ENCODE results near the gene LYRM1. TPM values are rescaled to one million over a fixed set of nuclear protein-coding genes. Genes with fewer than 3 reads are reported as not detected.

LYRM1 gene
- polyA plus RNA-seq, 2 donors = 15.8 to 15.9 TPM

DNA sequence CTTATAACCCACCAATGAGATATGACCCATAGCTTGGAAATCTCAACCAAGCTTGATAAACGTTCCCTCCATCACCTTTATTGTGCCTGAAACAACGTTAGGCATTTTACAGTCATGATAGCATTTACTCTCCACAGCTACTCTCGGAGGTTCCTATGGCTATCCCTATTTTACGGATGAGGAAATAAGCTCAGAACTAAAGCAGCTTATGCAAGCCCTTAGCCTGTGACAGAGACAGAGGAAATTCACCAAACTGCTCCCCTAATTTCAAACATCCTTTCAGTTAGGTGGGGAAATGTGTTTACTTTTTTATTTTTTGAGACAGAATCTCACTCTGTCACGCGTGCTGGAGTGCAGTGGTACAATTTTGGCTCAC lies 19.1 kb upstream of the LYRM1 start:
- Histone ChIP-seq H3K27ac (ENCODE audit: low read depth in 2 of 2, low read length in 1 of 2) (no peak overlapping the region), H3K36me3 (ENCODE audit: control insufficient read depth in 2 of 2, insufficient read depth in 2 of 2, low read length in 1 of 2) (no peaks in the 10 kb centered on the region), H3K9me3 (ENCODE audit: control insufficient read depth in 2 of 2, insufficient read depth in 1 of 2, low read depth in 1 of 2, low read length in 1 of 2) (no peaks in the 10 kb centered on the region), H3K4me1 (ENCODE audit: control insufficient read depth in 2 of 2, insufficient read depth in 2 of 2, low read length in 1 of 2) (peaks cover 0 to 2% of the 10 kb centered on the region in 2 donors), H3K27me3 (ENCODE audit: control insufficient read depth in 1 of 2, insufficient read depth in 2 of 2, low read length in 2 of 2) (no peaks in the 10 kb centered on the region), H3K4me3 (ENCODE audit: low read depth in 1 of 2, low read length in 2 of 2) (no peak overlapping the region)
- WGBS, 2 donors = 83 to 88% methylated on average over 6 of the region's 6 CpGs

DNA sequence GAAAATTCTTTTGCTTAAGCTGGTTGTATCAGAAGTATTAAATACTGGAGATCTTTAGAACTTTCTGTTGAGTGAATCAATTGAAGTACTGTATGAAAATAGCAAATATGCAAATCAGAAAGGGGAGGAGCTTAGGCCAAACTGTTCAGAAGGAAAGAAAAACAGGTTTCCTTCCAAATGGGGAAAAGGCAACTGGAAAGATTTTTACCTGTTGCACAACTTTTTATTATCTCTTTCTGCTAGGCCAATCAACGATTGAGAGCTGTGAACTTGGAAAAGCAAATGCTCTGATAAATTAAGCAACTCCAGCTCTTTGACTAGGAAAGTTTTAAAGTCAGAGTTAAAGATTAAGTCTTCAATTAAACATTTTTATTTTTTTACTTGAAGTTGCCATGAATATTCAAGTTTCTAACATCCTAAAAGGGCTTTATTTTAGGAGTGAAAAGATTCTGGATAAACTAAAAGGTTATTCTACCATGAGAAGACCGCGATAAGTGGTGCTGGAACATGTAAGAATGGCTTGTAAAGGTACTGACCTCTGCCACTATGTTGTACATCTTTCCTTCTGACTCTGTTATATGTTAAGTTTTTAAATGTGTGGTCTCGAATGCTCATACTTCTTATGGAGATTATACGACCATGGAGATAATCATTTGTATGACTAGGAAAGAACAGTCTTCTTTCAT lies 16.9 kb upstream of the LYRM1 start:
- Histone ChIP-seq H3K27ac (ENCODE audit: low read depth in 2 of 2, low read length in 1 of 2) (no peak overlapping the region), H3K27me3 (ENCODE audit: control insufficient read depth in 1 of 2, insufficient read depth in 2 of 2, low read length in 2 of 2) (no peaks in the 10 kb centered on the region), H3K4me1 (ENCODE audit: control insufficient read depth in 2 of 2, insufficient read depth in 2 of 2, low read length in 1 of 2) (peaks cover 0 to 2% of the 10 kb centered on the region in 2 donors), H3K36me3 (ENCODE audit: control insufficient read depth in 2 of 2, insufficient read depth in 2 of 2, low read length in 1 of 2) (peaks cover 0 to 6% of the 10 kb centered on the region in 2 donors), H3K9me3 (ENCODE audit: control insufficient read depth in 2 of 2, insufficient read depth in 1 of 2, low read depth in 1 of 2, low read length in 1 of 2) (no peaks in the 10 kb centered on the region), H3K4me3 (ENCODE audit: low read depth in 1 of 2, low read length in 2 of 2) (no peak overlapping the region)
- WGBS, 2 donors = 60 to 71% methylated on average over 5 of the region's 5 CpGs

DNA sequence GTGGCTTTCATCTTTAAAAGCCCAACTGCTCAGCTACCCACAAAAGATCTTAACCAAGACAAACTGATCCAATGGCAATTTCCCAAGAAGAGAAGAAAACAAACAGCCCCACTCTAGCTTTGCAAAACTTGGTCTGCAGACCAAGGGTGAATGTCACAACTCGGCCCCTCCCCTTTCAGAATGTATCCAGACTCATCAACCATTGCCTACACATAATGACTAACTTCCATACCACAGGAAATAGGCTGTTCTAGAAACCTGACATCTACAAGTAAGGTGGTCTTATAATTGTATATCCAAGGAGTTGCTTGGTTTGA lies 16.4 kb upstream of the LYRM1 start:
- WGBS, 2 donors = 67 to 68% methylated on average over 1 of the region's 1 CpG
- H3K9me3 ChIP-seq (ENCODE audit: control insufficient read depth in 2 of 2, insufficient read depth in 1 of 2, low read depth in 1 of 2, low read length in 1 of 2) = no peaks in the 10 kb centered on the region
- no peak overlapping the region for H3K27ac ChIP-seq (ENCODE audit: low read depth in 2 of 2, low read length in 1 of 2)
- no peaks in the 10 kb centered on the region for H3K4me1 ChIP-seq (ENCODE audit: control insufficient read depth in 2 of 2, insufficient read depth in 2 of 2, low read length in 1 of 2)
- no peak overlapping the region for H3K4me3 ChIP-seq (ENCODE audit: low read depth in 1 of 2, low read length in 2 of 2)
- H3K36me3 ChIP-seq (ENCODE audit: control insufficient read depth in 2 of 2, insufficient read depth in 2 of 2, low read length in 1 of 2) = peaks cover 0 to 6% of the 10 kb centered on the region in 2 donors
- H3K27me3 ChIP-seq (ENCODE audit: control insufficient read depth in 1 of 2, insufficient read depth in 2 of 2, low read length in 2 of 2) = no peaks in the 10 kb centered on the region

DNA sequence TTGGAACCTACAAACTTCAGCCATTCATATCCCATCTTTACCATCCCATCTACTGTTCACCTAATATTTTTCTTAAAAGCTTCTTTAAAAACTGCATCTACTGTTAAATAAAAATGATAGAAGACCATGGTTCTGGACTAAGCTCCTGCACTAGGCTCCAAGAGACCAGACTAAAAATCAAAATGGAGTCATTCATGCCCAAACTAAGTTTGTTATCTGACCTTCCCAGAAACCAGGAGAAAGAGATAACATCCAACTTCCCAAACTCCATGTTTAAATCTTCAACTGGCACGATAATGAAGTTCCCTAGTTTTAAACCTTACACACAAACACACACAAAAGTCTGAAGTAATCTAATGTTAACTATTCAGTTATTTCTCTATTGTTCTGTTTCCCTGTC lies 14.3 kb upstream of the LYRM1 start:
- WGBS, 2 donors = 0 to 29% methylated on average over 1 of the region's 1 CpG
- peaks cover under 1 to 6% of the 10 kb centered on the region in 2 donors for H3K36me3 ChIP-seq (ENCODE audit: control insufficient read depth in 2 of 2, insufficient read depth in 2 of 2, low read length in 1 of 2)
- H3K4me1 ChIP-seq (ENCODE audit: control insufficient read depth in 2 of 2, insufficient read depth in 2 of 2, low read length in 1 of 2) = no peaks in the 10 kb centered on the region
- H3K4me3 ChIP-seq (ENCODE audit: low read depth in 1 of 2, low read length in 2 of 2) = no peak overlapping the region
- H3K27ac ChIP-seq (ENCODE audit: low read depth in 2 of 2, low read length in 1 of 2) = no peak overlapping the region
- H3K27me3 ChIP-seq (ENCODE audit: control insufficient read depth in 1 of 2, insufficient read depth in 2 of 2, low read length in 2 of 2) = no peaks in the 10 kb centered on the region
- no peaks in the 10 kb centered on the region for H3K9me3 ChIP-seq (ENCODE audit: control insufficient read depth in 2 of 2, insufficient read depth in 1 of 2, low read depth in 1 of 2, low read length in 1 of 2)

DNA sequence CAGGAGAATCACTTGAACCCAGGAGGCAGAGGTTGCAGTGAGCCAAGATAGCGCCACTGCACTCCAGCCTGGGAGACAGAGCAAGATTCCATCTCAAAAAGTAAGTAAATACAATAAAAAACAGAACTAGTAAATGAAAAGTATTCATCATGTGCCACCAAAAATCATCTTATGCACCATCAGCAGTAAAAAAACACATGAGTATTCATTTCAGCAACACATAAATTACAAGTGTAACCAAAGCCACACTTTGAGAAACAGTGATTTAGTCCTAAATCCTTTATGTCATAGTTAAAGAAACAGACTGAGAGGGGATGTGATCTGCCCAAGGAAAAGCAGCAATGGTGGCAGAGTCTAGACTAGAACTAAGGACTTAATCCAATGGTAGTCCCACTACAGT lies 13.4 kb upstream of the LYRM1 start:
- 87 to 97% methylated on average over 1 of the region's 1 CpG for WGBS, 2 donors
- peaks cover 6% of the 10 kb centered on the region in 2 donors for H3K36me3 ChIP-seq (ENCODE audit: control insufficient read depth in 2 of 2, insufficient read depth in 2 of 2, low read length in 1 of 2)
- H3K4me1 ChIP-seq (ENCODE audit: control insufficient read depth in 2 of 2, insufficient read depth in 2 of 2, low read length in 1 of 2) = no peaks in the 10 kb centered on the region
- no peaks in the 10 kb centered on the region for H3K27me3 ChIP-seq (ENCODE audit: control insufficient read depth in 1 of 2, insufficient read depth in 2 of 2, low read length in 2 of 2)
- no peak overlapping the region for H3K27ac ChIP-seq (ENCODE audit: low read depth in 2 of 2, low read length in 1 of 2)
- no peaks in the 10 kb centered on the region for H3K9me3 ChIP-seq (ENCODE audit: control insufficient read depth in 2 of 2, insufficient read depth in 1 of 2, low read depth in 1 of 2, low read length in 1 of 2)
- no peak overlapping the region for H3K4me3 ChIP-seq (ENCODE audit: low read depth in 1 of 2, low read length in 2 of 2)

DNA sequence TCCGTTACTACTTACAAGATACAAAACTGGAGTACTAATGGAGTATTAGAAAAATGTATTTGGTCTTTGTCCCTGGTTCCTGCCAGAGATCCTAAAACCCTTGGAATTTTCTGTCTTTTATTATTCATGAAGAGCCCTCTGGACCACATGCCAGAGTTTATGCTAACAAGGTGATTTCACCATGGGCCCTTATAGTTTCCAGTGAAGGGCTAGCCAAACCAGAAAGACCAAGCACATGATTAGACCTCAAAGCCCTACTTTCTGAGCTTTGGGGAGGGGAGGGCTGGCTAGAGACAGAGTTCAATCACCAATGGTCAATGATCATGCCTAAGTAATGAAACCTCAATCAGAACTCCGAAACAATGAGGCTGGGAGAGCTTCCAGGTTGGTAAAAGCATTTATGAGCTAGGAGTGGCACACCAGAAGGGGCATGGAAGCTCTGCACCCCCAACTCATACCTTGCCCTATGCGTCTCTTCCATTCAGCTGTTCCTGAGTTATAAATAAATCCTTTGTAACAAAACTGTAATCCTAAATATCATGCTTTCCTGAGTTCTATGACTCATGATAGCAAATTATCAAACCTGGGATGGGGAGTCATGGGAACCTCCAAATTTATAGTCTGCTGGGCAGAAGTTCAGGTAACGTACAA lies 10.8 kb upstream of the LYRM1 start:
- Histone ChIP-seq H3K36me3 (ENCODE audit: control insufficient read depth in 2 of 2, insufficient read depth in 2 of 2, low read length in 1 of 2) (peaks cover 6% of the 10 kb centered on the region in 2 donors), H3K4me3 (ENCODE audit: low read depth in 1 of 2, low read length in 2 of 2) (no peak overlapping the region), H3K27me3 (ENCODE audit: control insufficient read depth in 1 of 2, insufficient read depth in 2 of 2, low read length in 2 of 2) (no peaks in the 10 kb centered on the region), H3K9me3 (ENCODE audit: control insufficient read depth in 2 of 2, insufficient read depth in 1 of 2, low read depth in 1 of 2, low read length in 1 of 2) (no peaks in the 10 kb centered on the region), H3K4me1 (ENCODE audit: control insufficient read depth in 2 of 2, insufficient read depth in 2 of 2, low read length in 1 of 2) (no peaks in the 10 kb centered on the region), H3K27ac (ENCODE audit: low read depth in 2 of 2, low read length in 1 of 2) (no peak overlapping the region)
- WGBS, 2 donors = 82 to 83% methylated on average over 4 of the region's 4 CpGs

DNA sequence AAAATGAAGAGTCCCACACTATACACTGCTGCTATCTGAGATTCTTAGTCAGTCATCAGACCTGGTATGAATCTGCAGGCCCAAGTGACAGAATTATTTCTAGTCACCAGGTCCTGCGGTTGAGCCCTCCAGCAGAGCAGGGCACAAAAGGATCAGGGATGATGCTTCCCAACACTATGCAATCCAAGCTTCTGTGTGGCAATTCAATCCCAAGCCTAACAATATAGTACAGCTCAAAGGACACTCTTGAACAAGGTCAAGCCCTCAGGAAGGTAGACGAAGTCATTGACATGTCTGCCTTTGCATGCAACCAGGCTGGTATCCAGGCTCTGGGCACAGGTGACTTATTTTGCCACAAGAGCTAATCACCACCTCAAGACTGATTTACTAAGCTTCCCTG lies 6.2 kb upstream of the LYRM1 start:
- 90 to 91% methylated on average over 2 of the region's 2 CpGs for WGBS, 2 donors

DNA sequence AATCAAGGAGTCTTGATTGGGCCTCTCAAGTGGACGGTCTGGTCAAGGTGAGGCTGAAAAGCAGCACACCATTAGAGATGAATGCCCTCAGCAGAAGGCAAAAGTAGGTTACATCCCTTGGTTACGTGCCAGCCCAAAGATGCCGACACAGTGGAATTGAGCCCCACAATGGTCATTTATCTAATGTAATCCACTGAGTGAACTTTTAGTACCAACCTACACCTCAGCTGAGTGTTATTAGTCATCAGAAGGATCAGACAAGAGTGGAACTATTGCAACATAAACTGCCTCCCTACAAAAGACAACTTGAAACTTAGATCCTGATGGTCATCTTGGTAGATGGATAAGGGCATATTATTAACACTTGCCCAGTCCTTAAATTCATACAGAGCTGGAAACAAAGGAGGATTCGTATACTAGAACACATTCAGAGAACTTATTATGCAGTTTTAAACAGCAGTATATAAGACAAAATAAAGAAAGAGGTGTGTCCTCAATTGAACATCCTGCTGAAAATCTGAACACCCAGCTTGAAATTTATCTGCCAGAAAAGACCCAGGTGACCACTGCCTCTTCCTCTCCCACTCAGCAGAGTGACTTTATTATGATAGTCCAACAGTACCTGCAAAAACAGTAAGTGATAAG lies 3.2 kb upstream of the LYRM1 start:
- peaks cover 0 to 4% of the 10 kb centered on the region in 2 donors for H3K4me1 ChIP-seq (ENCODE audit: control insufficient read depth in 2 of 2, insufficient read depth in 2 of 2, low read length in 1 of 2)
- H3K27me3 ChIP-seq (ENCODE audit: control insufficient read depth in 1 of 2, insufficient read depth in 2 of 2, low read length in 2 of 2) = no peaks in the 10 kb centered on the region
- no peaks in the 10 kb centered on the region for H3K36me3 ChIP-seq (ENCODE audit: control insufficient read depth in 2 of 2, insufficient read depth in 2 of 2, low read length in 1 of 2)
- 72 to 78% methylated on average over 4 of the region's 4 CpGs for WGBS, 2 donors
- peak overlapping the region; percentile 32 to 61 for H3K27ac ChIP-seq (ENCODE audit: low read depth in 2 of 2, low read length in 1 of 2)
- peak overlapping the region; percentile 8 to 55 for H3K4me3 ChIP-seq (ENCODE audit: low read depth in 1 of 2, low read length in 2 of 2)
- H3K9me3 ChIP-seq (ENCODE audit: control insufficient read depth in 2 of 2, insufficient read depth in 1 of 2, low read depth in 1 of 2, low read length in 1 of 2) = no peaks in the 10 kb centered on the region

More for the DNA sequence above, 6.2 kb upstream of the LYRM1 start:
- peaks cover 0 to 4% of the 10 kb centered on the region in 2 donors for H3K4me1 ChIP-seq (ENCODE audit: control insufficient read depth in 2 of 2, insufficient read depth in 2 of 2, low read length in 1 of 2)
- H3K27me3 ChIP-seq (ENCODE audit: control insufficient read depth in 1 of 2, insufficient read depth in 2 of 2, low read length in 2 of 2) = no peaks in the 10 kb centered on the region
- no peak overlapping the region for H3K4me3 ChIP-seq (ENCODE audit: low read depth in 1 of 2, low read length in 2 of 2)
- no peaks in the 10 kb centered on the region for H3K9me3 ChIP-seq (ENCODE audit: control insufficient read depth in 2 of 2, insufficient read depth in 1 of 2, low read depth in 1 of 2, low read length in 1 of 2)
- no peak overlapping the region for H3K27ac ChIP-seq (ENCODE audit: low read depth in 2 of 2, low read length in 1 of 2)
- peaks cover 0 to 6% of the 10 kb centered on the region in 2 donors for H3K36me3 ChIP-seq (ENCODE audit: control insufficient read depth in 2 of 2, insufficient read depth in 2 of 2, low read length in 1 of 2)

DNA sequence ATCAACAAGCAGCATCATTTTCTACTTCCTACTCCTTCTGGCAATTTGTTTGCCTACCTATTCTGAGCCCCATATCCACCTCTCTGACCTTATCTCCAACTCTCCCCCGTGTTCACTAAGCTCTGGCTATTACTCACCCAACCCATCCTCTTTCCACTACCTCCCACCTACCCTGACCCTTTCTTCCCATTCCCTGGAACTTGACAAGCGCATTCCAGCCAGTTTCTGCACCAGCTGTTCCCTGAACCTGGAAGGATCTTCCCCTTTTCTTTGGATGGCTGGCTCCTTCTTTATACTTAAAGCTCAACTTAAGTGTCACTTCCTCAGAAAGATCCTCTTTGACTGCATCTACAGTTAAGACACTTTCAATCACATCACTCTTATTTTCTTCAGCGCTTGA lies 2.6 kb upstream of the LYRM1 start:
- Histone ChIP-seq H3K27me3 (ENCODE audit: control insufficient read depth in 1 of 2, insufficient read depth in 2 of 2, low read length in 2 of 2) (no peaks in the 10 kb centered on the region), H3K9me3 (ENCODE audit: control insufficient read depth in 2 of 2, insufficient read depth in 1 of 2, low read depth in 1 of 2, low read length in 1 of 2) (no peaks in the 10 kb centered on the region), H3K4me3 (ENCODE audit: low read depth in 1 of 2, low read length in 2 of 2) (peak overlapping the region; percentile 8 to 55), H3K36me3 (ENCODE audit: control insufficient read depth in 2 of 2, insufficient read depth in 2 of 2, low read length in 1 of 2) (no peaks in the 10 kb centered on the region), H3K27ac (ENCODE audit: low read depth in 2 of 2, low read length in 1 of 2) (peak overlapping the region in 1 of 2 donors; percentile 47), H3K4me1 (ENCODE audit: control insufficient read depth in 2 of 2, insufficient read depth in 2 of 2, low read length in 1 of 2) (peaks cover 0 to 4% of the 10 kb centered on the region in 2 donors)
- 70 to 72% methylated on average over 3 of the region's 3 CpGs for WGBS, 2 donors

Measured in esophagus (tissue), 2 donors.